NCI-H146 treated with DMSO at 0.1 percent for 48 hours (cell line): ENCODE measurements around the gene HCFC1R1.
A peak's percentile ranks its signal among the peaks of the same experiment; 100 is the strongest.

Experiments
- DNase-seq: peaks from one replicate; lab custom pipeline; 2025; ENCODE audit not compliant: unreplicated experiment; lab: John Stamatoyannopoulos, UW

The HCFC1R1 gene

GRCh38 chr16:3035972-3036725 lies 12.4 kb upstream of the HCFC1R1 start:
- no peak for DNase-seq

GRCh38 chr16:3035289-3035971 lies 11.7 kb upstream of the HCFC1R1 start:
- DNase-seq = no peak

- no peak for DNase-seq
Measured at GRCh38 chr16:3032624-3033023, 8.9 kb upstream of the HCFC1R1 start.

- DNase-seq = no peak
Measured at GRCh38 chr16:3030222-3031212, 6.8 kb upstream of the HCFC1R1 start.

GRCh38 chr16:3029491-3030221 lies 5.9 kb upstream of the HCFC1R1 start:
- DNase-seq = no peak

- no peak for DNase-seq
Measured at GRCh38 chr16:3028716-3029319, 5.1 kb upstream of the HCFC1R1 start.

GRCh38 chr16:3027983-3028715 lies 4.4 kb upstream of the HCFC1R1 start:
- peak; percentile 74 for DNase-seq

GRCh38 chr16:3027489-3027795 lies 3.7 kb upstream of the HCFC1R1 start:
- no peak for DNase-seq

- no peak for DNase-seq
Measured at GRCh38 chr16:3026609-3027488, 3.1 kb upstream of the HCFC1R1 start.

- no peak for DNase-seq
Measured at GRCh38 chr16:3026003-3026378, 2.2 kb upstream of the HCFC1R1 start.

- DNase-seq = no peak
Measured at GRCh38 chr16:3025032-3026002, 1.6 kb upstream of the HCFC1R1 start.

- DNase-seq = no peak
Measured at GRCh38 chr16:3023415-3023668, 400 bp downstream of the HCFC1R1 start.

- no peak for DNase-seq
Measured at GRCh38 chr16:3022684-3023414, 893 bp downstream of the HCFC1R1 start.

- no peak for DNase-seq
Measured at GRCh38 chr16:3022208-3022683, 1.5 kb downstream of the HCFC1R1 start.

GRCh38 chr16:3021449-3022207 lies 2.1 kb downstream of the HCFC1R1 start:
- DNase-seq = no peak

GRCh38 chr16:3020604-3021448 lies 2.9 kb downstream of the HCFC1R1 start:
- DNase-seq = no peak
